ENCODE results near the gene DCLK1.

- no peak for TF ChIP-seq CTCF (IDR thresholded peaks at IDR 0.05)
- no peak for TF ChIP-seq EZH2 (IDR thresholded peaks at IDR 0.05)
Measured at GRCh38 chr13:35909837-35910540, 221.2 kb downstream of the DCLK1 start.
